HG02798 (cell line): Measurements from ENCODE around the gene DEPP1.

Experiments
- ATAC-seq: cut with Tn5 transposase; IDR thresholded peaks from one replicate; pipeline ENCODE4 v1.9.1; 2021; ENCODE audit warnings: mild to moderate bottlenecking; ENCODE audit not compliant: unreplicated experiment, poor library complexity

Gene DEPP1

DNA sequence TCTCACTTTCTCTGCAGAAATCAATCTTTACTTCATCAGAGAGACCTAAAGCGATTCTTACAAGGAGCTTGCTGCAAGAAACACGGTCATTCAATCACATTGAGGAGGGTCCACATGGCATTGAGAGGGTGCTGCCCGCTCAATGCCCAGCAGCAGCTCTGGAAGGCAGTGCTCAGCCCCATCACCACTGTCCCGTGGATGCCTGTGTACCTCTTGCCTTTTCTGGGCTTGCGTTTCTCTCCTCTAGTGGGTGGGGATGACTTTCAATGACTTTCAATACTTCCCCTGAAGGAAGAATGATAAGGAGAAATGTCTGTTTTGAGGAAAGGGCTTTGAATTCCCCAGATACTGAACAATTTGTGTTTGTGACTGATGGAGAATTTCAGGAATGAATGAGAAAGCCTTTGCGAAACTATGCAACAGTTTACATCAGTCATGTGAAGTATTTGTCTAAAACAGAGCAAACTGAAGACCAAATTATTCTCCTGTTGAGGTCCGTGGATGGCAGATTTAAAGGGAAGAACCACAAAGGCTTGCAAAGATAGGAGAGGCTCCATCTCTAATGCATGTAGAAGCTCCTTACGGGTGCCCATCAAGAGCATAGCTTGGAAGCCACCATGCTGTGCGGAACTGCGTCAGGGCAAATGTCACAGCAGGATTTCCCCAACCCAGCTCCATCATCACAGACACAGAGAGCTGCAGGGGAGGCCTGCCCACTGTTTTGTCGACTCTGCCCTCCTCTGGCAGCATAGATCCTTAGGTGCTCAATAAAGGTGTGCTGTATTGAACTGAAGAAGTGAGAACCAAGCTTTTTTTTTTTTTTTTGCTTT, 15.5 kb upstream of the DEPP1 start:
- ATAC-seq, result no peak

DNA sequence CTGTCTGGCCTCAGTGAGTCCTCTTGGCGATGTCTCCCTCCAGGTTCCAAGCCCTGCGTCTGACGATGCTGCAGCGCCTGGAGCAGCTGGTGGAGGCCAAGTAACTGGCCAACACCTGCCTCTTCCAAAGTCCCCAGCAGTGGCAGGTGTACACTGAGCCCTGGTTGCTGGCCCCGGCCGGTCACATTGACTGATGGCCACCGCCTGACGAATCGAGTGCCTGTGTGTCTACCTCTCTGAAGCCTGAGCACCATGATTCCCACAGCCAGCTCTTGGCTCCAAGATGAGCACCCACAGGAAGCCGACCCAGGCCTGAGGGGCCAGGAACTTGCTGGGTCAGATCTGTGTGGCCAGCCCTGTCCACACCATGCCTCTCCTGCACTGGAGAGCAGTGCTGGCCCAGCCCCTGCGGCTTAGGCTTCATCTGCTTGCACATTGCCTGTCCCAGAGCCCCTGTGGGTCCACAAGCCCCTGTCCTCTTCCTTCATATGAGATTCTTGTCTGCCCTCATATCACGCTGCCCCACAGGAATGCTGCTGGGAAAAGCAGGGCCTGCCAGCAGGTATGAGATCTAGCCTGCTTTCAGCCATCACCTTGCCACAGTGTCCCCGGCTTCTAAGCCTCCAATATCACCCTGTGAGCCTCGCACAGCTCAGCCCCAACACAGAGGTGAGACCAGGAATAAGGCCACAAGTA, 14.8 kb upstream of the DEPP1 start:
- ATAC-seq, result no peak

DNA sequence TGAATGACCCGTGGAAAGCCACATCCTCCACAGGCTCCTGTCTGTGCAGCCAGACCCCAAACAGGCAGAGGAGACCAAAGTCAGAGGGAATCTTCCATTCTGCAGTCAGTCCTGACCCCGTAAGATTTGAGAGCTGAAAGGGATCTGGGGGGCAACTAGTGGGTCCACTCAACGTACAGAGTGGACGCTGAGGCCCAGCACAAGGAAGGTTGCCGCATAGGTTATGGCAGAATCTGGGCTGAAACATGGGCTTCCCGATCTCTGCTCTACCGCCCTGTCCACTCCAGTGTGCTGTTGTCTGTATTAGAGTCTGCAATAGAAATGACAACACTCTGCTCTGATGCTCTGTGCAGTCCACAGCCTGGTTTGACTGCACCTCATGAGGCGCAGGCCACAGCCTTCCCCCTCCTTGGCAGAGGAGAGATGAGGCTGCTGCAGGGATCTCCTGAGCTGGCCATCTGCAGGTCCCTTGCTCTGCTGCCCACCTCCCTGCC, 14.2 kb upstream of the DEPP1 start:
- no peak for ATAC-seq

DNA sequence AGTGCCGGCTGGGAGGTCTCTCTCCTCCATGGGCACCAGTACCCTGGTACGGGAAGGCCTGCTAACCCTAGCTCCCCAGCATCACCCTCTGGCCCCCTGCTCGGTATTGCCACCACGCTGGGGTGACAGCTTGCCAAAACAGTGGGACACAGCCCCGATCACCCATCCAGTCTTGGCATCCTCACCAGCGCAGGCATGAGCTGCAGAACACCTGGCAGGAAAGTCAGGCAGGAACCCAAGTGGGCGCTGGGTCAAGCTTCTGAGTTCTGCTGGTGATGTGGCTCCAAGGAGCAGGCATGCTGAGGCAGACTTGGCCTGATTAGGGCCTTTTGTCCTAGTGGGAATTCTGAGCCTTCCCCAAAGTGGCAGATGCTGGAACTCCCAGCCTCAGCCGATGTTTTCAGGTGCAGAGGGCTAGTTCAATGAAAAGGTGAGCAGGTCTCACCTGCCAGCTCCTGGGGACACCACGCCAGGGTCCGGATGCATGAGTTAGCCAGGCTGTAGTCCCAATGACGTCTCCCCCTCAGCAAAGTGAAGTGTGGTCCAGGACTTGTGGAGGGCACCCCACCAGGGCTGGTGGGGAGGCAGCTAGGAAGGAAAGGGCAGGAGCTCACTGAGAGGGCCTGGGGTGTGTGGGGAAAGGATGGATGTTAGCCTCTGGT, 13.6 kb upstream of the DEPP1 start:
- ATAC-seq, result no peak

DNA sequence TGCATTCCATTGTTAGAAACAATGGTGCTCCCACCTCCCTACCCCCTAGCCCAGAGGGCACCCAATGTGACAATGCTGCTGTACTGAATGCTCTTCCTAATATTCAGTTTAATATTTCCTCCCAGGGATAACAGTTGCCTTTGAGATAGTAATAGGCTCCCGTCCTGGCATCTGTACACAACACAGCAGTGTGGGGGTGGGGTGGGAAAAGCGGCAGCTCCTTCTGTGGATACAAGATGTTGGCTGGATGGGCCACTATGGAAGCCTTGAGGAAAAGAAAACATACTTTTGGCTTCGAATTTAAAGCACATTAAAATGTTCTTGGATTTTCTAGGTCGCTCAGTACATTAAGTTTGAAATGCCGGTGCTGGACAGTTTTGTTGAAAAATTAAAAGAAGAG, 13.0 kb upstream of the DEPP1 start:
- ATAC-seq, result no peak

DNA sequence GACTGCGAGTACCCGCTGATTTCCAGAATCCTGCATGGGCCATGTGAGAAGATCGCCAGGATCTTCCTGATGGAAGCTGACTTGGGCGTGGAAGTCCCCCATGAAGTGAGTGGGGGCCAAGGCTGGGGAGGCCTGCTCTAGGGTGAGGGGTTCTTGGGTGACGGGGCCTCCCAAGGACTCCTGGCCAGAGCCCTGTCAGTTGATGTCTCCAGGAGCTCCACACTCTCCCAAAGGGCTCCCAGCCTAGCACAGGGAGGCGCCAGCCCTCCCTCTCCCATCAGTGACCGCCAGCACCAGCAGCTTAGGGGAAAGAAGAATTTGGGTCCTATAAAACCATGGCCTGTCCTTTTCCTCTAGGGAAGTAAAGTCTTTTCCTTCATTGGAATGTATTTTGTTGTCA, 12.4 kb upstream of the DEPP1 start:
- ATAC-seq, result no peak

DNA sequence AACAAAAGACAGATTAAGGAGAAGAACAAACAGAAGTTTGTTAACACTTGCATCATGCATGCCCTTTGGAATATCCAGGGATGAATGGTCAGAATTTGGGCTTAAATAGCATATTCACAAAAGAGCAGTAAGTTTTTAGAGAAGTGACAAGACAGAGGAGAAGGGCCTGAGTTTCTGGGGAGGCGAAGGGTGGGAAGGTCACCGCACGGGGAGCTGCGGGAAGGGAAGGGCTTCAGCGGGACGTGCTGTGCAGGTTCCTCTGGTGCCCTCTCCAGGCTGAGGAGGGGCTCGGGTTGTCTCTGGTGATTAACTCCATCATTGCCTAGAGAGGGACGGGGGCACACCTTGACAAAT, 11.7 kb upstream of the DEPP1 start:
- ATAC-seq, result no peak

DNA sequence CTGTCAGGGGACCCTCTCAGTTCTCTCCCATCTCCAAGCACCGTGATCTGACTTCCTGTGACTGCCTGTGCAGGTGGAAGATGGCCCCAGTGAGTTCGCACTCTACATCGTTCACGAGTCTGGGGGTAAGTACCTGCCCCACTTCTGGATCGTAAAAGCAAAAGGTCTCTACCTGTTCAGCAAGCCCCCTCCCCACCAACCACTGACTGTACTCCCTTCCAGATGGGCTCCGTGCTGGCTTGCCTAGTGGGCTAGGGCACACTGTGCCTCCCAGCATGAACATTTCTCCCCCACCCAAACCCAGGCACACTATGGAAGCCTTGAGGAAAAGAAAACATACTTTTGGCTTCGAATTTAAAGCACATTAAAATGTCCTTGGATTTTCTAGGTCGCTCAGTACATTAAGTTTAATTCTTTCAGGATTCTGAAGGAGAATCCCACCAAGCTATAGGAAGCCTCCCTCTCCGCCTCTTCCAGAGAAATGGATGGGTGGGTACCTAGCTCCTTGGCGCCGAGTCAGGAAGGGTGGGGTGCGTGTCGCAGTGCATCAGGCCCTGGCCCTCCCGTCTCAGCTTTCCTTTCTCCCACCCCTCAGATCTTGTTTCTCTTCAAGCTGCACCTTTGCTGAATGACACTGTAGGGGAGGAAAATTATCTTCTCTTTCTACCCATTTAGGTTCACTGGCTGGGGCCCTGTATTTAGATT, 11.1 kb upstream of the DEPP1 start:
- no peak for ATAC-seq

DNA sequence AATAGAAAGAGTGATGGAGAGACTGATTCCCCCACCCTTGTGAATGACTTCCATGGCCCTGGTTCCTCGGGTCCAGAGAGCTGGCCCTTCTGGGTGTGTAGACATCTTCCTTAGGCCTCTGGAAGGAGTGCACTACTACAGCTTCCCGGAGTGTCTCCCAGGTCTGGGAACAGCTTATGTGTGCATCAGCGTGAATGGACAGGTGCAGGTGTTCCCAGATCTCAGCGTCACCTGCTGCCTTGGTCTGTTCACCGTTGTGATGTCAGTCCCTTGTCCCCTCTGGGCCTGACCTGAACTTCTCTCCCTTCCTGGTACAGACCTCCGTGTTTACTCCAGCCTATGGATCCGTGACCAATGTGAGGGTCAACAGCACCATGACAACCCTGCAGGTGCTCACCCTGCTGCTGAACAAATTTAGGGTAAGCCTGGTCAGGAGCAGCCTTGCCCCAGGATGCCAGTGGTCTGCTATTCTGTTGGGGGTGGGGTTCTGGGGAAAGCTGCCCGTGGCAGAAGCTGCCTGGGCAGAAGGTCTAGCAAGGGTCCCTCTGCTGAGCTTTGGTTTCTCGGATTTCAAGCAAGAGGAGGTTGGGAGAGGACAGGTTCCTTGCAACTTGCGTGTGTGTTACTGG, 10.5 kb upstream of the DEPP1 start:
- ATAC-seq, result no peak

DNA sequence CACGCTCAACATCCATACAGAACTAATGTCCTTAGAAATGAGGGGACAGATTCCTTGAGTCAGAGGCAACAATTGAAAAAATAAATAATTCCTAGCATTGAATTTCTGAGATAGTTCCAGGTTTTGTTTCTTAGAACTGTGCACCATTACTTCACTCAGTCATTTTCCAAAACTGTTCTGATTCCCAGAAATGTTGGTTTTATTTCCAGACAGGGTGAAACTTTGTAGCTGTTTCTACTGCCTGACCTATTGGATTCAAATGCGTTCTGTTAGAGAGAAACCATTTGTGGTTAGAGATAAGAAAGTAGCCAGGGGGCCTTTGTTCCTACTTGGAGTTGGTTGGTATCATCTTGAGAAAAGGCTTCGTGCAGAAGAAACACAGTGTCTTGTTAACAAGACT, 8.1 kb upstream of the DEPP1 start:
- no peak for ATAC-seq

DNA sequence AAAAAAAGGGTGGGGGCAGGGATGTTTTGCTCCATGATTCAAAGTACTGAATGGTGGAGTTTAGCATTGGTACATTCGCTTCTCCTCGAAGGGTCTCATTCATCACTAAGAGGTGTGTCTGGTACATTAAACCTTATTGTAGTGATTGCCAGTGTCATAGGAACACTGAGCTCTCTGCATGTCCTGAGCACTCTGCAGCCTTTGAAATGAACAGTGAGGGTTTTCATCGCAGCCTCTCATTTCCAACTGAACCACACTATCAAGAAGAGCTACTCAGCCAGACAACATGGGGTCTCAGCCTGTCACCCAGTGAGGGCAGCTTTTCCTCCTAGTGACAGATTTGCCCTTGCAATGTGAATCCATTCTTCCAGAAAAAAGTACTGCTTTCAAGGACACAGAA, 7.6 kb upstream of the DEPP1 start:
- no peak for ATAC-seq

DNA sequence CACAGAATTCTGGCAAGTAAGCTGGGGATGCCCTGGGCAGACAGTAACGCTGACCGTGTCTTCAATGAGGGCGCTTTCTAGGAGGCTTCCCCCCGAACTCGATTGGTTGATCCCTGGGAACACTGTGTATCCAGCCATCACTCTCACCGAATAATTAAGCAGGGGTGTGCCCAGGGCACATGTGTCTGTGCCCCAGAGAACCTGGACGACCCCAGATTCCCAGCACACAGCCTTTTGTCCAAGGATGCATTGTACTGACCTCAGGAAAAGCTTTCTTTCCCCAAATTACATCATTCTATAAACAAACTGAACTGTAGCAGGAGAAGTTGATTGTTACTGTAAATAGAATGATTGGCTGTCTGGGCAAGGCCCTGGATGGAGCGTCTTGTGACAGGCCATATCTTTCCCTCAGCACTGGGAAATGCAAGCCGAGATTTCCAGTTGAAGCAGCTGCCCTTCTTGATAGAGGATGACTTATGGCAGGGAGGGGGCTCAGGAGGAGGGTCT, 6.6 kb upstream of the DEPP1 start:
- ATAC-seq, result no peak

DNA sequence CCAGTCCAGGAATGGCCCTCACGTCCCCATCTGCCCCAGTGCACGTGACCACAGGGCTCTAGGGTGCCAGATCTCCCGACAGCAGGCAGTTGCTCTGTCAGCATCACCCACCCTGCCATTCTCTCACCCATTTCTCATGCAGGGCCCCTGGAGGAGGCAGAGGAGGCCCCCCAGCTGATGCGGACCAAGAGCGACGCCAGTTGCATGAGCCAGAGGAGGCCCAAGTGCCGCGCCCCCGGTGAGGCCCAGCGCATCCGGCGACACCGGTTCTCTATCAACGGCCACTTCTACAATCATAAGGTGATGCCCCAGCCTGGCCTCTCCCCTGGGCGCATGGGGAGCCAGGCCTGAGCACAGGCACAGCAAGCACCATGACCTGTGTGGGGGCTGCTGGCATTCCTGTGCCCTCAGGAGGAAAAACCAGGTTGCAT, 6.1 kb upstream of the DEPP1 start:
- no peak for ATAC-seq

DNA sequence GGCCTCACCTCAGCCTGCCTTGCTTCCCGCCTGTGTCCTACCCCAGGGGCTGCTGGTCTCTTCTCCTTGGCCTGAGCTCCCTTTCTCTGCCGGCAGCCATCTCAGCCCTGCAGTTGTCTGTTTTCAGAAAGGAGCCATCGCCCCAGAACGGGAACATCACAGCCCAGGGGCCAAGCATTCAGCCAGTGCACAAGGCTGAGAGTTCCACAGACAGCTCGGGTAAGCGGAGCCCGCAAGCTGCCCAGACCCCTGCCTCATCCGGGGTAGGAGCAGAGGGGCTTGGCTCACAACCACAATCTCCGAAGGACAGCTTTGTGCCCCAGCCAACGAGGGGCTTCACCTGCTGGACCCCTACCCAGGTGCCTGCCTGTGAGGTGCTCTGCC, 5.3 kb upstream of the DEPP1 start:
- no peak for ATAC-seq

DNA sequence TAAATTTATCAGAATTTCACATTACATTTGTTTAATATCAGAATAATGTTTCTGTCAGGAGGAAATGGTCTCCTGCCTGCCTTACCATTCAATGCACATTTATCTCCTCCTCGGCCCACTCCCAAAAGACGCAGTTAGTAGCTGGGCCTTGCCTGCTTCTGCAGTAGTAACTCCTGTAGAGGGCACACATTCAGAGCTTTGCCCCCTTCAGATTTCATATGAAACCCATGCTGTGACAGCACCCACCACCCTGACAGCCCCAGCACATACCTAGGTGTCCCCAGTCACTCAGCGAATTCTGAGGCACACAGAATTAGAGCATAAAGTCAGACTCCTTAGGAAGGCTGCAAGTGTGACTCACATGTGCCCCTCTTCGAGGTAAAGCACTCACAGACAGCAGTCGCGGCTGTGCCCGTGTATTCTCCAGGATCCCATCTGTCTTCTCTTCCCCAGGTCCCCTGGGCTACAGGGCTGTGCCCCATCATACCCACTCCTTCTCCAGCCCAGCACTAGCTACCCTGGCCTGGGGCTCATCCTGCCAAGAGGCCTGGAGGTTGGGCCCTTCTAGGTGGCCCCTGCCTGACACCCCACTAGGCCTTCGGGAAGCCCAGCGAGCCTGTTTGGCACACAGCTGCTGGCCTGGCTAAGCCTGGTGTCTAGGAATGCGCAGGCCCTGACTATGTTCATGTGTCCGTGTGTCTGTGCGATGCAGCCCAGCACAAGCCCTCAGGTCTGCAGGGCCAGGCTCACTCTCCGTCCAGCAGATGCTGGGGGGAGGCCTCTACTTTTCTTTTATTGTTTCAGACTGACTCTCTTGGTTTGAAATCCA, 4.7 kb upstream of the DEPP1 start:
- ATAC-seq, result no peak

DNA sequence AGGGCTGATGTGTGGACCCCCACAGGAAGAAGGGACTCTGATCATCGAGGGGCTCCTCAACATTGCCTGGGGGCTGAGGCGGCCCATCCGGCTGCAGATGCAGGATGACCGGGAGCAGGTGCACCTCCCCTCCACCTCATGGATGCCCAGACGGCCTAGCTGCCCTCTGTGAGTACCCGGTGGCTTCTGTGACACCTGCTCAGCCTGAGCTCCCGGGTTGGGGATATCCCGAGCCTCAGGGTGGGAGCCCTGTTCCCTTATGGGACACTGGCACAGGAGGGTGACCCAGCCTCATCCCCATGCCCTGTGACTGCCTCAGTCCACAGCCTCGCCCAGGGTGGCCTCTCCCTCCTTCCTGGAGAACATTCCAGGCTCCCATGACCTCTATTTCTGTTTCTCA, 3.9 kb upstream of the DEPP1 start:
- no peak for ATAC-seq

DNA sequence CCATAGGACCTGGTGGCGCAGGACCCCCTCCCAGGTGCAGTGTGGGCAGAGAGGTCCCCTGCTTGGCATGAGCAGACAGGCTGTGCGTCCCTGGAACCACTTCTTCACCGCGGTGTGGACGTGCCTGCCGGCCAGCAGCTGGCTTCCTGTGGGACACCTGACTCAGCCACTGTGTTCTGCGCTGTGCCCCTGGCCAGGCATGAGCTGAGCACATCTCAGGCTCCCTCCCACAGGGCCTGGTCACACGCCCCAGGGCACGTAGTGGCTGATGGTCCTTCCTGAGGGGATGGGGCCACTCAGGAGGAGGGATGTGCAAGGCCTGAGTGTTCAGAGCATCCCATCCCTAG, 3.5 kb upstream of the DEPP1 start:
- no peak for ATAC-seq

DNA sequence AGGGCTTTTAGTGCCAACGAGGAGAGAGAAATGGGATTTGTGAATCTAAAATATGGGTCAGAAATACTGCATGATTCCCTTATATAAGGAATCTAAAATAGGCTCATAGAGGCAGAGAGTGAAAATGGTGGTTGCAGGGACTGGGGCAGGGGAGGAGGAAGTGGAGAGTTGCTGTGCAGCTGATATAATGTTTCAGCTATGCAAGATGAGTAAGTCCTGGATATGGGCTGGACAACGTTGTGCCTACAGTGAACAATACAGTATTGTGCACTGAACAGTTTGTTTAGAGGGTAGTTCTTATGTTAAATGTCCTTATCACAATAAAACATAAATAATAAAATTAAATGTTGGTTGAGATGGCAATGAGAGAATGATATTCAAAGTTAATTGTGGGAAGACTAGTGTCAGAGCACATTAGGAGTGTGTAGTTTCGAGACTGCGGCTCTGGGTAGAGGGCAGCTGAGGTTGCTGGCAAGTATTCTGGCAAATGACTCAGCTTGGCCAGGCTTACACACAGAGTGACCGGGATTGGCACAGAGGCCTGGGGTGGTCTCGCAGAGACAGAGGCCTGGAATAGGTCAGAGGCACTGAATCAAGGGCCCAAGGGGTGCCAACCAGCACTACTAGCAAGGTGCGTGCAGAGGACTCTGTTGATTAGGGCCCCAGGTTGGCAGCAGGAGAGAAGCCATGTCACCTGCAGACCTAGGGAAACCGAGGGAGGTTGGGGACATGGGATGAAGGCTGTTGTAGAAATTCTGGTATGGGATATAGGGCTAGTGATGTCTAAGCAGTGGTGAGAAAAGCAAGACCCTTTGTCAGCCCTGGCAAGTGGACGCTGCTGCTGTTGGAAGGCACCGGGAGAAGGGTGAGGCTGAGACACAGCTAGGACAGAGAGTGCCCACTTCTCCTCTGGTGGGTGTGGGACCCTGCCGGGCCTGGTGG, 2.8 kb upstream of the DEPP1 start:
- ATAC-seq, result peak; percentile 33
